ENCODE measurements around the gene AGTPBP1. TPM values are rescaled to one million over a fixed set of nuclear protein-coding genes. Genes with fewer than 3 reads are reported as not detected.
A peak's percentile ranks its signal among the peaks of the same experiment; 100 is the strongest.
"Not testable (repeated sequence)": the region's sequence is repeated elsewhere in the genome, so short reads cannot be mapped to it uniquely, and the experiment has no call there.

Gene AGTPBP1, protein sequence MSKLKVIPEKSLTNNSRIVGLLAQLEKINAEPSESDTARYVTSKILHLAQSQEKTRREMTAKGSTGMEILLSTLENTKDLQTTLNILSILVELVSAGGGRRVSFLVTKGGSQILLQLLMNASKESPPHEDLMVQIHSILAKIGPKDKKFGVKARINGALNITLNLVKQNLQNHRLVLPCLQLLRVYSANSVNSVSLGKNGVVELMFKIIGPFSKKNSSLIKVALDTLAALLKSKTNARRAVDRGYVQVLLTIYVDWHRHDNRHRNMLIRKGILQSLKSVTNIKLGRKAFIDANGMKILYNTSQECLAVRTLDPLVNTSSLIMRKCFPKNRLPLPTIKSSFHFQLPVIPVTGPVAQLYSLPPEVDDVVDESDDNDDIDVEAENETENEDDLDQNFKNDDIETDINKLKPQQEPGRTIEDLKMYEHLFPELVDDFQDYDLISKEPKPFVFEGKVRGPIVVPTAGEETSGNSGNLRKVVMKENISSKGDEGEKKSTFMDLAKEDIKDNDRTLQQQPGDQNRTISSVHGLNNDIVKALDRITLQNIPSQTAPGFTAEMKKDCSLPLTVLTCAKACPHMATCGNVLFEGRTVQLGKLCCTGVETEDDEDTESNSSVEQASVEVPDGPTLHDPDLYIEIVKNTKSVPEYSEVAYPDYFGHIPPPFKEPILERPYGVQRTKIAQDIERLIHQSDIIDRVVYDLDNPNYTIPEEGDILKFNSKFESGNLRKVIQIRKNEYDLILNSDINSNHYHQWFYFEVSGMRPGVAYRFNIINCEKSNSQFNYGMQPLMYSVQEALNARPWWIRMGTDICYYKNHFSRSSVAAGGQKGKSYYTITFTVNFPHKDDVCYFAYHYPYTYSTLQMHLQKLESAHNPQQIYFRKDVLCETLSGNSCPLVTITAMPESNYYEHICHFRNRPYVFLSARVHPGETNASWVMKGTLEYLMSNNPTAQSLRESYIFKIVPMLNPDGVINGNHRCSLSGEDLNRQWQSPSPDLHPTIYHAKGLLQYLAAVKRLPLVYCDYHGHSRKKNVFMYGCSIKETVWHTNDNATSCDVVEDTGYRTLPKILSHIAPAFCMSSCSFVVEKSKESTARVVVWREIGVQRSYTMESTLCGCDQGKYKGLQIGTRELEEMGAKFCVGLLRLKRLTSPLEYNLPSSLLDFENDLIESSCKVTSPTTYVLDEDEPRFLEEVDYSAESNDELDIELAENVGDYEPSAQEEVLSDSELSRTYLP
- total RNA-seq = 10 to 100 TPM; 39.3 to 41.8 TPM

DNA sequence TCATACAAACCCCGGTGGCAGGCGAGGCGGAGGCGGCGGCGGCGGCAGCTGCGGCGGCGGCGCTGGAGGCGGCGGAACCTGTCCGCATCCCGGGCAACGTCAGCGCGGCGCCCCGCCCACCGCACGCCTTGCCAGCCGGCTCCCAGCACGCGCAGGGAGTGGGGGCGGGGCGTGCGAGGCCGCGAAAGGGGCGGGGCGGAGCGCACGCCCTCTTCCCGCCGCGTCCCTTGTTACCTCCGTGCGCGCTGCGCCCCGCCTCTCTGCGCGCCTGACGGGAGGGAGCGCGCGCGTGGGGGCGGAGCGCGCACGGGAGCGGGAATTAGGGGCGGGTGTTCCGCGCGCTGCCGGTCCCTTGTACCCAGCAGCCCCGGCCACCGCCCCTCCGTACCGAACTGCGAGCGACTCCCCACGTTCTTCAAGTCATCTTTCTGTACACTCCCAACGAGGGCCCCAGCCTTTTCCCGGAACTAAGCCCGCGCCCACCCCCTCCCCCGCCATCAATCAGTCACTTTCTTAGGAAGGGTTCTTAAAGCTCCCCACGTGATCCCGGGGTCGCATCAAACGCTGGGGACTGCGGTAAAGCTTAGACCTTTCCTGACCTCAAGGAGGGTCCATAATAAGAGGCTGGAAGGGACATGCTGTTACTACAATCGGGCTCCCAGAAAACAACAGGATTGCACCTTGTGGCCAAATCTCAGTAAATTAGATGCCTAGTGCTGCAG, at the start of gene AGTPBP1:
Gene AGTPBP1 (minus strand): TSS at position 80 of the 722 bp plus-strand sequence. CDS start 29,421 bp downstream, outside the sequence.
- POLR2A ChIA-PET = interaction anchor here (0.7 to 2.1 kb wide), 5 partner anchors 19 to 1762 kb away, joined by 3 to 9 read pairs (median 5); partner anchors contain the start of genes HNRNPK and ISCA1
- Mint-ChIP-seq H3K36me3 (ENCODE audit: low read depth) (no peaks in the 10 kb centered on the region), H3K9me3 (no peaks in the 10 kb centered on the region), H3K27me3 (peaks cover 4% of the 10 kb centered on the region), H3K4me1 (peaks cover 49% of the 10 kb centered on the region), H3K4me3 (peak within 1 kb of the TSS; percentile 80), H3K27ac (peak within 1 kb of the TSS; percentile 87)
- CTCF ChIA-PET = interaction anchor here (1.0 to 1.4 kb wide), 3 partner anchors 42 to 45 kb away, joined by 3 to 6 read pairs (median 3); no protein-coding TSS in a partner anchor
- peak; percentile 97 for DNase-seq

- H3K9me3 Mint-ChIP-seq; H3K4me1 Mint-ChIP-seq; H3K36me3 Mint-ChIP-seq (ENCODE audit: low read depth); H3K27ac Mint-ChIP-seq; POLR2A ChIA-PET; H3K27me3 Mint-ChIP-seq; DNase-seq; H3K4me3 Mint-ChIP-seq: not testable (repeated sequence)
- CTCF ChIA-PET = interaction anchor here (1.0 kb wide), 1 partner anchor 88 kb away, joined by 4 read pairs; no protein-coding TSS in a partner anchor
These were observed 44.4 kb upstream of the AGTPBP1 start for GRCh38 chr9:85786116-85786515.

GRCh38 chr9:85773844-85774243, 32.1 kb upstream of the AGTPBP1 start:
- H3K27me3 Mint-ChIP-seq; H3K4me3 Mint-ChIP-seq; POLR2A ChIA-PET; H3K36me3 Mint-ChIP-seq (ENCODE audit: low read depth); H3K27ac Mint-ChIP-seq; DNase-seq; H3K4me1 Mint-ChIP-seq; H3K9me3 Mint-ChIP-seq: not testable (repeated sequence)
- CTCF ChIA-PET = interaction anchor here (1.5 kb wide), 1 partner anchor 76 kb away, joined by 10 read pairs; no protein-coding TSS in a partner anchor

DNA sequence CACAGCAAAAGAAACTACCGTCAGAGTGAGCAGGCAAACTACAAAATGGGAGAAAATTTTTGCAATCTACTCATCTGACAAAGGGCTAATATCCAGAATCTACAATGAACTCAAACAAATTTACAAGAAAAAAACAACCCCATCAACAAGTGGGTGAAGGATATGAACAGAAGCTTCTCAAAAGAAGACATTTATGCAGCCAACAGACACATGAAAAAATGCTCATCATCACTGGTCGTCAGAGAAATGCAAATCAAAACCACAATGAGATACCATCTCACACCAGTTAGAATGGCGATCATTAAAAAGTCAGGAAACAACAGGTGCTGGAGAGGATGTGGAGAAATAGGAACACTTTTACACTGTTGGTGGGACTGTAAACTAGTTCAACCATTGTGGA, 20.0 kb upstream of the AGTPBP1 start:
- POLR2A ChIA-PET; DNase-seq; H3K27me3 Mint-ChIP-seq; H3K9me3 Mint-ChIP-seq; H3K4me3 Mint-ChIP-seq; H3K4me1 Mint-ChIP-seq; H3K27ac Mint-ChIP-seq; CTCF ChIA-PET; H3K36me3 Mint-ChIP-seq (ENCODE audit: low read depth): not testable (repeated sequence)

GRCh38 chr9:85757716-85758115, 16.0 kb upstream of the AGTPBP1 start:
- CTCF ChIA-PET; H3K27me3 Mint-ChIP-seq; H3K4me1 Mint-ChIP-seq; H3K27ac Mint-ChIP-seq; H3K4me3 Mint-ChIP-seq; H3K9me3 Mint-ChIP-seq; DNase-seq; POLR2A ChIA-PET; H3K36me3 Mint-ChIP-seq (ENCODE audit: low read depth): not testable (repeated sequence)

GRCh38 chr9:85756216-85756615, 14.5 kb upstream of the AGTPBP1 start:
- H3K4me3 Mint-ChIP-seq; H3K9me3 Mint-ChIP-seq; CTCF ChIA-PET; H3K27me3 Mint-ChIP-seq; DNase-seq; POLR2A ChIA-PET; H3K36me3 Mint-ChIP-seq (ENCODE audit: low read depth); H3K4me1 Mint-ChIP-seq; H3K27ac Mint-ChIP-seq: not testable (repeated sequence)

DNA sequence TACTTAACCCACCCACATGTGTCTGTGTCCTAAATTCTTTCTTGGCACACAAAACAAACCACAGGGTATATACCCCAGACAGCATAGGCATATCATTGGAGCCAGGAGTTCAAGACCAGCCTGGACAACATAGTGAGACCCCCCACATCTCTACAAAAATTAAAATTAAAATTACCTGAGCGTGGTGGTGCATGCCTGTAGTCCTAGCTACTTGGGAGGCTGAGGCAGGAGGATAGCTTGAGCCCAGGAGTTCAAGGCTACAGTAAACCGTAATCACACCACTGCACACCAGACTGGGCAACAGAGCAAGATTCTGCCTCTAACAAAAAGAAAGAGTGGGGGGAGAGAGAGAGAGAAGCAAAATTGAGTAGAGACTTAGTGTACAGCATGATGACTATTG, 4.6 kb upstream of the AGTPBP1 start:
- no peaks in the 10 kb centered on the region for H3K9me3 Mint-ChIP-seq
- H3K36me3 Mint-ChIP-seq (ENCODE audit: low read depth) = no peaks in the 10 kb centered on the region
- DNase-seq = no peak
- H3K27ac Mint-ChIP-seq = no peak overlapping the region
- H3K27me3 Mint-ChIP-seq = peaks cover 19% of the 10 kb centered on the region
- CTCF ChIA-PET = no interaction called here
- H3K4me3 Mint-ChIP-seq = no peak overlapping the region
- POLR2A ChIA-PET = no interaction called here
- H3K4me1 Mint-ChIP-seq = peaks cover 27% of the 10 kb centered on the region

GRCh38 chr9:85745203-85745602, 3.4 kb upstream of the AGTPBP1 start:
- peaks cover 16% of the 10 kb centered on the region for H3K27me3 Mint-ChIP-seq
- no peaks in the 10 kb centered on the region for H3K9me3 Mint-ChIP-seq
- H3K4me3 Mint-ChIP-seq = no peak overlapping the region
- peaks cover 34% of the 10 kb centered on the region for H3K4me1 Mint-ChIP-seq
- ChIA-PET CTCF (no interaction called here), POLR2A (no interaction called here)
- H3K27ac Mint-ChIP-seq = no peak overlapping the region
- H3K36me3 Mint-ChIP-seq (ENCODE audit: low read depth) = no peaks in the 10 kb centered on the region
- no peak for DNase-seq

DNA sequence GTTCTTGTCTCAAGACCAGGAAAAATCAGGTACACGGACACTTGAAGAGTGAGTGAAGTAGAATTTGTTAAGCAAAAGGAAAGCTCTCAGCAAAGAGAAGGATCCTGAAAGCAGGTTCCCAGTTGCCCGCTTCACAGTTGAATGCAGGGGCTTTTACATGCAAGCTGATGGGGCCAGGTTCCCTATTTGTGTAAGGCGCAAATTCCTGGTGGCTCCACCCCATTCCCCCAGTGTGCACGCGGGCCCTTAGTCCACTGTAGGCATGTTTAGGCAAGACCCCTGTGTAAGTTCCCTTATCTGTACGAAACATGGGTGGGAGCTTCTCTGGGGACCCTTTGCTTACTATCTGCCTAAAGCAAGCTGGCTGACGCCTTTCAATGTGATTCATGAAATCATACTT, 2.7 kb upstream of the AGTPBP1 start:
- Mint-ChIP-seq H3K27ac (no peak overlapping the region), H3K9me3 (no peaks in the 10 kb centered on the region), H3K36me3 (ENCODE audit: low read depth) (no peaks in the 10 kb centered on the region), H3K27me3 (peaks cover 16% of the 10 kb centered on the region), H3K4me1 (peaks cover 37% of the 10 kb centered on the region), H3K4me3 (no peak overlapping the region)
- POLR2A ChIA-PET = no interaction called here
- DNase-seq = no peak
- CTCF ChIA-PET = interaction anchor here (1.6 kb wide), 1 partner anchor 45 kb away, joined by 5 read pairs; no protein-coding TSS in a partner anchor

- Mint-ChIP-seq H3K9me3 (no peaks in the 10 kb centered on the region), H3K27me3 (peaks cover 11% of the 10 kb centered on the region), H3K4me3 (peak overlapping the region; percentile 56), H3K36me3 (ENCODE audit: low read depth) (no peaks in the 10 kb centered on the region), H3K27ac (peak overlapping the region; percentile 83), H3K4me1 (peaks cover 42% of the 10 kb centered on the region)
- ChIA-PET CTCF (interaction anchor here (0.9 to 1.6 kb wide), 2 partner anchors 44 to 133 kb away, joined by 3 to 5 read pairs; no protein-coding TSS in a partner anchor), POLR2A (no interaction called here)
- DNase-seq = peak; percentile 25
These were observed 1.7 kb upstream of the AGTPBP1 start for GRCh38 chr9:85743275-85744128.

DNA sequence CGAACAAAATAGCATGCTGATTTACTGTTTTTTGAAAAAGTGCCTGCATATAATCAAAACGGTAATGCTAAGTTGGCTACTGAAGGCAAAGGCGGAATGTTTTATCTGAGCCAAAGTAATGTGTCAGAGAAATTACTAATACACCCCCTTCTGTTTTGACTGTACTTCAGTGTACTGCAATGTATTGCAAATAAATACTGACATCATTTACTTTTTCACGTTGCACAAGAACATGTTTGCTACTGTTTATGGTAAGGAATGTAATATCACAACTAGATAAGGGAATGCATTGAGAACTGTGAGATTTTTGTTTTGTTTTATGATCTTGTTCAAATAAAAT, 813 bp upstream of the AGTPBP1 start:
- peaks cover 47% of the 10 kb centered on the region for H3K4me1 Mint-ChIP-seq

More for the DNA sequence above, 813 bp upstream of the AGTPBP1 start:
- H3K9me3 Mint-ChIP-seq = no peaks in the 10 kb centered on the region
- H3K27ac Mint-ChIP-seq = peak overlapping the region; percentile 85
- DNase-seq = no peak
- ChIA-PET CTCF (interaction anchor here (1.1 kb wide), 1 partner anchor 44 kb away, joined by 6 read pairs; no protein-coding TSS in a partner anchor), POLR2A (no interaction called here)
- H3K36me3 Mint-ChIP-seq (ENCODE audit: low read depth) = no peaks in the 10 kb centered on the region
- H3K27me3 Mint-ChIP-seq = peaks cover 4% of the 10 kb centered on the region
- peak overlapping the region; percentile 80 for H3K4me3 Mint-ChIP-seq
